GM12878 (cell line): ENCODE data around the gene RAD51B. TPM values are rescaled to one million over a fixed set of nuclear protein-coding genes. Genes with fewer than 3 reads are reported as not detected.

ENCODE experiments used
- ASH2L ChIP-seq: fragments of 300-600, 200-600 bp; sonication (generic); IDR thresholded peaks from 2 replicates; pipeline ENCODE4 v1.6.1; 2017; ENCODE audit warnings: low read depth, mild to moderate bottlenecking, borderline replicate concordance
- CREB1 ChIP-seq: IDR thresholded peaks from 2 replicates; pipeline ENCODE4 v1.6.1; 2012; ENCODE audit warnings: low read depth, mild to moderate bottlenecking, inconsistent platforms
- DPF2 ChIP-seq: fragments of 450-650 bp; IDR thresholded peaks from 2 replicates; pipeline ENCODE4 v1.6.1; 2017; ENCODE audit warnings: mild to moderate bottlenecking
- FOS ChIP-seq: IDR thresholded peaks from 3 replicates; pipeline ENCODE4 v1.6.1; 2011; ENCODE audit warnings: borderline replicate concordance; ENCODE audit not compliant: insufficient read length; ENCODE audit errors: extremely low read depth
- FOXK2 ChIP-seq: fragments of 450-650 bp; IDR thresholded peaks from 2 replicates; pipeline ENCODE4 v1.6.1; 2017; ENCODE audit warnings: mild to moderate bottlenecking, moderate library complexity
- PKNOX1 ChIP-seq: fragments of 450-650 bp; IDR thresholded peaks from 2 replicates; pipeline ENCODE4 v1.6.1; 2016; ENCODE audit warnings: mild to moderate bottlenecking
- TCF7 ChIP-seq: IDR thresholded peaks from 2 replicates; pipeline ENCODE4 v1.6.1; 2014; ENCODE audit warnings: antibody characterized with exemption, borderline replicate concordance
- USF2 ChIP-seq: IDR thresholded peaks from 2 replicates; pipeline ENCODE4 v1.6.1; 2011; ENCODE audit warnings: low read depth, low read length, improper control_type of control experiment, borderline replicate concordance
- ZNF592 ChIP-seq: fragments of 450-650 bp; IDR thresholded peaks from 2 replicates; pipeline ENCODE4 v1.6.1; 2017; ENCODE audit warnings: mild to moderate bottlenecking, moderate library complexity
- ZNF622 ChIP-seq: fragments of 450-650 bp; IDR thresholded peaks from 2 replicates; pipeline ENCODE4 v1.6.1; 2017; ENCODE audit warnings: mild to moderate bottlenecking, inconsistent platforms
- polyA plus RNA-seq, 11 experiments: library from polyadenylated mRNA; depleted of rRNA in 4 of 11; unstranded in 6 of 11; stranded (reverse) in 5 of 11; fragments of >200 nt; fragmentation: Nextera tagmentation in 4 of 11; fragmentation: Illumina TruSeq in 1 of 11; extraction: Ambion mirVana in 4 of 11; extraction: Trizol in 1 of 11; gene quantifications; 1 replicate in 1 of 11; 2 replicates in 10 of 11; pipeline versions ENCODE4 v1.2.1 to v1.2.3, GENCODE V29; 2011 to 2016; ENCODE audit warnings: inconsistent platforms in 2 of 11, missing spikeins in 2 of 11, low read depth in 1 of 11
- total RNA-seq, 4 experiments: library from RNA; depleted of rRNA in 3 of 4; stranded (reverse); fragments of >200 nt in 3 of 4; fragmentation: Illumina TruSeq in 1 of 4; extraction: Trizol in 1 of 4; gene quantifications; 2 replicates each; pipeline versions ENCODE4 v1.2.1 to v1.2.3, GENCODE V29; 2013 to 2021

Gene RAD51B
- total and polyA plus RNA-seq, 10 of the 15 experiments (the other 5 are each of a cell fraction or from before 2014, with no cell fraction given), result 9.8 to 26.8 (median 21.3) TPM

GRCh38 chr14:68535404-68536017 lies 715.9 kb downstream of the RAD51B start (continued):
- no peak for TF ChIP-seq USF2
- TF ChIP-seq FOS, result no peak
- TF ChIP-seq TCF7, result no peak
- no peak for TF ChIP-seq FOXK2
- no peak for TF ChIP-seq ZNF592
- no peak for TF ChIP-seq DPF2
- TF ChIP-seq PKNOX1, result no peak
- TF ChIP-seq CREB1, result no peak
- TF ChIP-seq ASH2L, result no peak
- no peak for TF ChIP-seq ZNF622
